ENCODE results near the gene MAN2B2. TPM values are rescaled to one million over a fixed set of nuclear protein-coding genes. Genes with fewer than 3 reads are reported as not detected.

Gene MAN2B2
- total and polyA plus RNA-seq, 2 of the 4 experiments (the other 2 are of a cell fraction), result 13.4 to 34.1 TPM

DNA sequence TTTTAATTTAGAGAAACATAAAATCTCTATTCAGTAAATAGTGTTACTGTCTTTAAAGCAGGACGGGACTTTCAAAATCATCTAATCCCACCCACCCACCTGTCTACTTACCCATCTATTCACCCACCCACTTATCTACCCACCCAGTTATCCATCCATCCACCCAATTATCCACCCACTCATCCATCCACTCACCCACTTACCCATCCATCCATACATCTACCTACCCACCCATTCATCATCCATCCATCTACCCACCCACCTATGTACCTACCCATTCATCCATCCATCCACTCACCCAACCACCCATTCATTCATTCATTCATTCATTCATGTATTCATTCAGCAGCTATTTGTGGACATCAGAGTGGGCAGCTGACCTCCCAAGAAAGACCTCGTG lies 30.6 kb downstream of the MAN2B2 start:
- Histone ChIP-seq H4K8ac (ENCODE audit: low read depth in 2 of 2, low read length in 2 of 2) (no peak overlapping the region), H3K9me1 (ENCODE audit: insufficient read depth, low read length) (0 out of 2 replicates have a peak, but pooled peaks cover 3% of the 10 kb centered on the region), H2BK5ac (ENCODE audit: low read depth, low read length, poor library complexity, severe bottlenecking) (no peak overlapping the region), H3K9ac (ENCODE audit: low read depth, low read length) (no peak overlapping the region), H3K27me3 (ENCODE audit: control insufficient read depth, insufficient read depth, low read length) (no peaks in the 10 kb centered on the region), H3K79me1 (ENCODE audit: low read depth in 1 of 2, low read length in 2 of 2) (no peaks in the 10 kb centered on the region), H2BK20ac (ENCODE audit: low read depth, low read length) (no peak overlapping the region), H2BK15ac (ENCODE audit: low read depth, low read length) (no peak overlapping the region), H2AFZ (replicated peaks; ENCODE audit: low read length, poor library complexity) (no peak overlapping the region), H3K23ac (ENCODE audit: low read depth, low read length) (no peak overlapping the region), H3K9me3 (ENCODE audit: control insufficient read depth, insufficient read depth, low read length) (peaks cover 9% of the 10 kb centered on the region), H3K36me3 (ENCODE audit: control insufficient read depth, insufficient read depth, low read length) (peaks cover 42% of the 10 kb centered on the region; the same call in 1 of the 2 replicates), H3K14ac (replicated peaks; ENCODE audit: low read depth, low read length) (no peak overlapping the region), H2AK5ac (ENCODE audit: low read depth, low read length) (no peak overlapping the region), H2BK120ac (ENCODE audit: low read depth, low read length) (no peak overlapping the region), H3K18ac (ENCODE audit: low read depth, low read length) (no peak overlapping the region), H3K4me3 (ENCODE audit: insufficient read depth, low read depth, low read length) (no peak overlapping the region), H3K27ac (ENCODE audit: insufficient read depth, low read length) (no peak overlapping the region), H4K20me1 (ENCODE audit: insufficient read depth, low read length) (no peaks in the 10 kb centered on the region), H3K56ac (ENCODE audit: extremely low read depth, insufficient read depth, low read length) (no peak overlapping the region), H3K4me1 (ENCODE audit: control insufficient read depth, insufficient read depth, low read length) (no peaks in the 10 kb centered on the region), H2AK9ac (replicated peaks; ENCODE audit: low read depth, low read length, poor library complexity) (no peak overlapping the region), H3K4me2 (ENCODE audit: low read depth, low read length) (no peak overlapping the region), H4K5ac (ENCODE audit: low read depth, low read length) (no peak overlapping the region), H4K91ac (ENCODE audit: insufficient read depth, low read depth, low read length) (no peak overlapping the region), H3K4ac (ENCODE audit: low read depth, low read length) (no peak overlapping the region)
- POLR2A ChIA-PET (ENCODE audit: unreplicated experiment), result no interaction called here
- no CpG with 5 or more reads among the region's 2 CpGs for WGBS, 2 experiments (ENCODE audit: extremely low coverage in 2 of 2, insufficient read length in 1 of 2)
- intact Hi-C loops (cut with micrococcal nuclease) (no loop called here), in situ Hi-C loops (cut with MboI; ENCODE audit: low sequenced_read_pairs) (no loop called here), dilution Hi-C loops (cut with HindIII; ENCODE audit: low sequenced_read_pairs, unreplicated experiment) (no loop called here)
- no TSS peak for BruUV-seq (replicated peaks)
- DNase-seq, result no peak
- CTCF ChIA-PET, result no interaction called here
- ATAC-seq (ENCODE audit: low read depth), result no peak
- TF ChIP-seq CEBPB (IDR thresholded peaks at IDR 0.05; ENCODE audit: low read depth, low read length) (no peak), RFX5 (IDR thresholded peaks at IDR 0.05; ENCODE audit: low read depth, low read length) (no peak), RCOR1 (IDR thresholded peaks at IDR 0.05; ENCODE audit: insufficient replicate concordance, low read length) (no peak), RAD21 (IDR thresholded peaks at IDR 0.05; ENCODE audit: low read length) (no peak), MAZ (IDR thresholded peaks at IDR 0.05; ENCODE audit: borderline replicate concordance, low read depth, low read length) (no peak)
- TF ChIP-seq, protein P1, sequence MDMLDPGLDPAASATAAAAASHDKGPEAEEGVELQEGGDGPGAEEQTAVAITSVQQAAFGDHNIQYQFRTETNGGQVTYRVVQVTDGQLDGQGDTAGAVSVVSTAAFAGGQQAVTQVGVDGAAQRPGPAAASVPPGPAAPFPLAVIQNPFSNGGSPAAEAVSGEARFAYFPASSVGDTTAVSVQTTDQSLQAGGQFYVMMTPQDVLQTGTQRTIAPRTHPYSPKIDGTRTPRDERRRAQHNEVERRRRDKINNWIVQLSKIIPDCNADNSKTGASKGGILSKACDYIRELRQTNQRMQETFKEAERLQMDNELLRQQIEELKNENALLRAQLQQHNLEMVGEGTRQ (IDR thresholded peaks at IDR 0.05; ENCODE audit: low read depth, low read length), result no peak
- TF ChIP-seq, protein P2, sequence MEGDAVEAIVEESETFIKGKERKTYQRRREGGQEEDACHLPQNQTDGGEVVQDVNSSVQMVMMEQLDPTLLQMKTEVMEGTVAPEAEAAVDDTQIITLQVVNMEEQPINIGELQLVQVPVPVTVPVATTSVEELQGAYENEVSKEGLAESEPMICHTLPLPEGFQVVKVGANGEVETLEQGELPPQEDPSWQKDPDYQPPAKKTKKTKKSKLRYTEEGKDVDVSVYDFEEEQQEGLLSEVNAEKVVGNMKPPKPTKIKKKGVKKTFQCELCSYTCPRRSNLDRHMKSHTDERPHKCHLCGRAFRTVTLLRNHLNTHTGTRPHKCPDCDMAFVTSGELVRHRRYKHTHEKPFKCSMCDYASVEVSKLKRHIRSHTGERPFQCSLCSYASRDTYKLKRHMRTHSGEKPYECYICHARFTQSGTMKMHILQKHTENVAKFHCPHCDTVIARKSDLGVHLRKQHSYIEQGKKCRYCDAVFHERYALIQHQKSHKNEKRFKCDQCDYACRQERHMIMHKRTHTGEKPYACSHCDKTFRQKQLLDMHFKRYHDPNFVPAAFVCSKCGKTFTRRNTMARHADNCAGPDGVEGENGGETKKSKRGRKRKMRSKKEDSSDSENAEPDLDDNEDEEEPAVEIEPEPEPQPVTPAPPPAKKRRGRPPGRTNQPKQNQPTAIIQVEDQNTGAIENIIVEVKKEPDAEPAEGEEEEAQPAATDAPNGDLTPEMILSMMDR (conservative IDR thresholded peaks at IDR 0.05; ENCODE audit: low read depth, low read length), result no peak

All from IMR-90 (cell line).